KMS-11 (cell line): ENCODE data around the gene AFF3.

Experiments
- H2AFZ ChIP-seq: fragments of 200-600 bp; sonication (generic); 2 replicates; pipeline ENCODE4 v1.6.1; 2016; ENCODE audit warnings: antibody characterized with exemption, mixed run types, low read depth
- H3K27ac ChIP-seq: fragments of 200-600 bp; sonication (generic); 2 replicates; pipeline ENCODE4 v1.6.1; 2016; ENCODE audit warnings: mild to moderate bottlenecking, mixed run types
- H3K27me3 ChIP-seq: fragments of 200-600 bp; sonication (generic); 2 replicates; pipeline ENCODE4 v1.6.1; 2017; ENCODE audit warnings: mild to moderate bottlenecking, low read depth, mixed run types, moderate library complexity; ENCODE audit not compliant: insufficient read depth
- H3K36me3 ChIP-seq: fragments of 200-600 bp; sonication (generic); 2 replicates; pipeline ENCODE4 v1.6.1; 2017; ENCODE audit warnings: mild to moderate bottlenecking, mixed run types; ENCODE audit not compliant: insufficient read depth
- H3K4me1 ChIP-seq: fragments of 200-600 bp; sonication (generic); 2 replicates; pipeline ENCODE4 v1.6.1; 2016; ENCODE audit warnings: mild to moderate bottlenecking, low read depth, mixed run types; ENCODE audit not compliant: poor library complexity, severe bottlenecking
- H3K4me2 ChIP-seq: fragments of 200-600 bp; sonication (generic); 2 replicates; pipeline ENCODE4 v1.7.0; 2016; ENCODE audit warnings: mild to moderate bottlenecking, mixed run types
- H3K4me3 ChIP-seq: fragments of 200-600 bp; sonication (generic); IDR thresholded peaks from 2 replicates; pipeline ENCODE4 v1.6.1; 2017; ENCODE audit warnings: low read depth, low read length, mixed read lengths; ENCODE audit not compliant: insufficient read depth
- H3K79me2 ChIP-seq: fragments of 200-600 bp; sonication (generic); 2 replicates; pipeline ENCODE4 v1.6.1; 2016; ENCODE audit warnings: low read depth, mixed run types; ENCODE audit not compliant: insufficient read depth
- H3K9ac ChIP-seq: fragments of 200-600 bp; sonication (generic); 2 replicates; pipeline ENCODE4 v1.6.1; 2016; ENCODE audit warnings: mild to moderate bottlenecking, mixed run types
- H4K20me1 ChIP-seq: fragments of 200-600 bp; sonication (generic); 2 replicates; pipeline ENCODE4 v1.6.1; 2016; ENCODE audit warnings: mild to moderate bottlenecking, mixed run types; ENCODE audit not compliant: insufficient read depth
- CTCF ChIP-seq: fragments of 200-600 bp; sonication (generic); conservative IDR thresholded peaks from 2 replicates; pipeline ENCODE4 v1.6.1; 2017; ENCODE audit warnings: low read depth, mild to moderate bottlenecking, antibody characterized with exemption, low read length, moderate library complexity, mixed read lengths

The AFF3 gene

GRCh38 chr2:99765731-99766318 lies 376.6 kb downstream of the AFF3 start:
- Histone ChIP-seq H3K4me3 (no peak overlapping the region), H2AFZ (no peak overlapping the region), H3K79me2 (no peaks in the 10 kb centered on the region), H3K27ac (no peak overlapping the region), H4K20me1 (no peaks in the 10 kb centered on the region), H3K4me1 (no peaks in the 10 kb centered on the region), H3K27me3 (no peaks in the 10 kb centered on the region), H3K4me2 (no peak overlapping the region), H3K9ac (no peak overlapping the region), H3K36me3 (no peaks in the 10 kb centered on the region)
- no peak for TF ChIP-seq CTCF

GRCh38 chr2:99763764-99764163 lies 378.6 kb downstream of the AFF3 start:
- no peaks in the 10 kb centered on the region for H3K27me3 ChIP-seq
- no peak overlapping the region for H3K4me3 ChIP-seq
- no peak for TF ChIP-seq CTCF
- H2AFZ ChIP-seq, result no peak overlapping the region
- no peak overlapping the region for H3K9ac ChIP-seq
- no peak overlapping the region for H3K4me2 ChIP-seq
- no peaks in the 10 kb centered on the region for H4K20me1 ChIP-seq
- no peak overlapping the region for H3K27ac ChIP-seq
- H3K4me1 ChIP-seq, result no peaks in the 10 kb centered on the region
- no peaks in the 10 kb centered on the region for H3K36me3 ChIP-seq
- no peaks in the 10 kb centered on the region for H3K79me2 ChIP-seq

GRCh38 chr2:99762714-99763113 lies 379.7 kb downstream of the AFF3 start:
- Histone ChIP-seq H3K9ac (no peak overlapping the region), H3K27ac (no peak overlapping the region), H3K79me2 (no peaks in the 10 kb centered on the region), H3K4me1 (no peaks in the 10 kb centered on the region), H3K27me3 (no peaks in the 10 kb centered on the region), H3K4me2 (no peak overlapping the region), H3K36me3 (no peaks in the 10 kb centered on the region), H2AFZ (no peak overlapping the region), H4K20me1 (no peaks in the 10 kb centered on the region), H3K4me3 (no peak overlapping the region)
- no peak for TF ChIP-seq CTCF

- no peak for TF ChIP-seq CTCF
- H3K4me2 ChIP-seq, result no peak overlapping the region
- H3K4me3 ChIP-seq, result no peak overlapping the region
- no peaks in the 10 kb centered on the region for H4K20me1 ChIP-seq
- H3K27ac ChIP-seq, result no peak overlapping the region
- no peaks in the 10 kb centered on the region for H3K4me1 ChIP-seq
- no peak overlapping the region for H3K9ac ChIP-seq
- no peaks in the 10 kb centered on the region for H3K79me2 ChIP-seq
- H3K36me3 ChIP-seq, result no peaks in the 10 kb centered on the region
- H3K27me3 ChIP-seq, result no peaks in the 10 kb centered on the region
- no peak overlapping the region for H2AFZ ChIP-seq
Observed at GRCh38 chr2:99757611-99758114, 384.7 kb downstream of the AFF3 start.
